Measurements from ENCODE around the gene DPH2.

Gene DPH2

DNA sequence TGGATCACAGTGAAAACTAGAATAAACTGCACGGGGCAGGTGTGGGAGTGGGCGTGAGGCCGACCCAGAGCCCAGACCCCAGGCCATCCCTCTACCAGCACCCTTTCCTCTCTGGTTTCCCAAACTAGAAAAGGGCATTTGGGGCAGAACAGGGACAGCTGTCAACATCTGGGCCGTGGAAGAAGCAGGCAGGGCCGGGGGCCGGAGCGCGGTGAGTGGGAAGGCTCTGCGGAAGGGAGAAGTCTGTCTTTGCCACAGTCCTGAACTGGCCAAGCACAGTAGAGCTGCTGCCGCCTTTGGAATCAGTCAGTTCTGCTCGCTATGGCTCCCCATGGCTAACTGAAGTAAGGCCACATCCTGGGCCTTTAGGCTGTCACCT lies 28.2 kb downstream of the DPH2 start:
- TF ChIP-seq, protein P1, sequence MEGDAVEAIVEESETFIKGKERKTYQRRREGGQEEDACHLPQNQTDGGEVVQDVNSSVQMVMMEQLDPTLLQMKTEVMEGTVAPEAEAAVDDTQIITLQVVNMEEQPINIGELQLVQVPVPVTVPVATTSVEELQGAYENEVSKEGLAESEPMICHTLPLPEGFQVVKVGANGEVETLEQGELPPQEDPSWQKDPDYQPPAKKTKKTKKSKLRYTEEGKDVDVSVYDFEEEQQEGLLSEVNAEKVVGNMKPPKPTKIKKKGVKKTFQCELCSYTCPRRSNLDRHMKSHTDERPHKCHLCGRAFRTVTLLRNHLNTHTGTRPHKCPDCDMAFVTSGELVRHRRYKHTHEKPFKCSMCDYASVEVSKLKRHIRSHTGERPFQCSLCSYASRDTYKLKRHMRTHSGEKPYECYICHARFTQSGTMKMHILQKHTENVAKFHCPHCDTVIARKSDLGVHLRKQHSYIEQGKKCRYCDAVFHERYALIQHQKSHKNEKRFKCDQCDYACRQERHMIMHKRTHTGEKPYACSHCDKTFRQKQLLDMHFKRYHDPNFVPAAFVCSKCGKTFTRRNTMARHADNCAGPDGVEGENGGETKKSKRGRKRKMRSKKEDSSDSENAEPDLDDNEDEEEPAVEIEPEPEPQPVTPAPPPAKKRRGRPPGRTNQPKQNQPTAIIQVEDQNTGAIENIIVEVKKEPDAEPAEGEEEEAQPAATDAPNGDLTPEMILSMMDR (IDR thresholded peaks at IDR 0.05; ENCODE audit: insufficient read depth, low read depth, low read length, missing control alignments), result no peak
- no peak for DNase-seq (ENCODE audit: low read depth)
- H3K4me3 ChIP-seq (ENCODE audit: low read length), result no peak overlapping the region

DNA sequence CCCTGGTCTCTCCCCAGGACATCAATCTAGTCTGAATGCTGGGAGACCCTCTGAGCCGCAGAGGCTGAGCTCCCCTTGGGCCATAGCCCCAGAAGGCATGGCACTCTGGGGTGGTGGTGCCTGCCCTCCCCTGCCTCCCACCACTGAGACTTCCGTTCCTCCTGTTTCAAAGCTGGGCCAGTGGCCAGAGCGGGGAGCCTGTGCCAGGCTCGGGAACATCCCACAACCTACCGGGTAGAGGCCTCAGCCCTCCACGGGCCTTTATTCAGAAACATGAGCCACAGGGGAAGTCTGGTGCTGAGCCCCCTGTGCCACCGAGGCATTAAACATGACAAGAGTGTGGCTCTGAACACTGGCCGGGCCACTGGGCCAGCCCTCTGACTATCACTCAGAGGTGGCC lies 29.6 kb downstream of the DPH2 start:
- TF ChIP-seq, protein P1 (IDR thresholded peaks at IDR 0.05; ENCODE audit: insufficient read depth, low read depth, low read length, missing control alignments), result no peak
- DNase-seq (ENCODE audit: low read depth), result no peak
- no peak overlapping the region for H3K4me3 ChIP-seq (ENCODE audit: low read length)

DNA sequence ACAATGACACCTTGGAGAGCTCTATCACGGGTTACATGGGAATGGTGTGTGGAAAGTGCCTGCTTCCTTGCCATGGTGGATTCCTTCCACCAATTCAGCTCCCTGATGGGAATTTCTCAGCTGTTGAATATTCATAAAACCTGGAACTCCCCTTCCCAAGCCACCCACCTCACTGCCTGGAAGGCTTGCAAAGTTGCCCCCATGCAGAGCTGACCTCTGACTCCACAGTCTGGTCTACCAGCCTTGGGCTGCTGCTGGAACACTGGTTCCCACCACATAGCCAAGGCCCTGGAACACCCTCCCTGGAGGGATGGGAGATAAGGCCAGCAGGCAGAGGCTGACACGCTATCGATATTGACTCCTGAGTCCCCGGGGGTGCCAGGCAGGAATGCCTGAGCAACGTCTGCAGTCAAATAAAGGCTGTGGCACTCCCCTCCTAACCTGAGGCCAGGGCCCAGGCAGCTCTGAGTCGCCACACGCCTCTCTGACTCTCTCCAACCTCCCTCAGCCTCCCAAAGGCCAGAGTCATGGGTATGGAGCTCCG lies 30.4 kb downstream of the DPH2 start:
- no peak for DNase-seq (ENCODE audit: low read depth)
- TF ChIP-seq, protein P1 (IDR thresholded peaks at IDR 0.05; ENCODE audit: insufficient read depth, low read depth, low read length, missing control alignments), result no peak
- no peak overlapping the region for H3K4me3 ChIP-seq (ENCODE audit: low read length)

DNA sequence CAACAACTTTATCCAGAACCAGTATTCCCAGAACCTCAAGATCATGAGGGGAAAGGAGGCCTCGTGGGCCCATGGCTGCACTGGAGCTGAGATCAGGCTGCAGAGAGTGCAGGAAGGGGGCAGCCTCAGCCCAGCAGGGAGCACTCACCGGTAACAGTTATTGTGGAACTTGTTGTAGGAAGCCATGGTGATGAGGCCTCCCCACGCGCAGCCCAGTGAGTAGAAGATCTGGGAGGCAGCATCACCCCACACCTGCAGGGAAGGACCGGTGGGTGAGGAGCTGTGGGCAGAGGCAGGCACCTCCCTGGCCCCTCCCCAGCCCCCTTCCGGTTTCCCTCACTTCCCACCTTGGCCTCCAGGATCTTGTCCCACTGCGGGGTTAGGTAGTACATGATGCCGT lies 32.4 kb downstream of the DPH2 start:
- DNase-seq (ENCODE audit: low read depth), result no peak
- TF ChIP-seq, protein P1 (IDR thresholded peaks at IDR 0.05; ENCODE audit: insufficient read depth, low read depth, low read length, missing control alignments), result no peak
- H3K4me3 ChIP-seq (ENCODE audit: low read length), result no peak overlapping the region

DNA sequence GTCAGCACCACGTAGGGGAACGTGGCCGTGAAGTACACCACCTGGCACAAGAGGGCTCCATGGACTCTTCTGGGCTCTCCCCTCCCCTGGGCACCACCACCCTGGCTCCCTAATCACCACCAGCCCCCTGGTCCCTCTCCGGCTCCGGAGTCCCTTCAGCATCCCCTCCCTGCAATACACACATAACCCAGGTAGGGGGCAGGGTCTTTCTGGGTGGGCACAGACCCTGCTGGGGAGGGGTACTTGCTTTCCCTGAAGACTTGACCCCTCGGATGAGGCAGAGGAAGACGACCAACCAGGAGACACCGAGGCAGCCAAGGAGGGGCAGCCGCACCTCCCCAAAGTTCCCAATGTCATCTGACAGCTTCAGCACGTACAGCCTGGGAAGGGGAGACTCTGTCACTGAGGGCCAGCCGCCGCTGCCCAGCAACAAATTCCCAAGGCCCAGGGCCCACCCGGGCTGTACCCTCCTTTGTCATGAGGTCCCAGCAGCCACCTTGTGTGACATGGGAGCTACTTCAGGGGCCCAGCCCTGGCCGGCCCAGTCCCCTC lies 32.9 kb downstream of the DPH2 start:
- no peak for DNase-seq (ENCODE audit: low read depth)
- H3K4me3 ChIP-seq (ENCODE audit: low read length), result no peak overlapping the region
- TF ChIP-seq, protein P1 (IDR thresholded peaks at IDR 0.05; ENCODE audit: insufficient read depth, low read depth, low read length, missing control alignments), result peak; percentile 23

DNA sequence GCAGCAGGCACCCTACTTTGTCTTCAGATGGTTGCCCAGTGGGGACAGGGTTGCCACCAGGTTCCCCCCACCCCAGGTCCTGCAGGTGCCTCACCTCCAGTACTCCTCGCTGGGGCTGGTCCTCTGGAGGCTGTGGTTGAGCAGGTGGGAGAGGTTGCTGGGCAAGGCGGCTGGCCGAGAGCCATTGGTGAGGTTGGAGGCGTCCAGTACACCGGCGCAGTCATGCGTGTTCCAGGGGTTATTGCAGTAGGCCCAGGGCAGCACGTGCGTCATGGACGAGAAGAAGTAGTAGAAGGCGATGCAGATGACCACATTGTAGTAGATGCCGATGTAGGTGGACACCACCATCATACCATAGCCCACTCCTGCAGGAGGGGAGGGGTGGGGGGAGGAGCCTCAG lies 38.4 kb downstream of the DPH2 start:
- DNase-seq (ENCODE audit: low read depth), result no peak
- TF ChIP-seq, protein P1 (IDR thresholded peaks at IDR 0.05; ENCODE audit: insufficient read depth, low read depth, low read length, missing control alignments), result no peak

DNA sequence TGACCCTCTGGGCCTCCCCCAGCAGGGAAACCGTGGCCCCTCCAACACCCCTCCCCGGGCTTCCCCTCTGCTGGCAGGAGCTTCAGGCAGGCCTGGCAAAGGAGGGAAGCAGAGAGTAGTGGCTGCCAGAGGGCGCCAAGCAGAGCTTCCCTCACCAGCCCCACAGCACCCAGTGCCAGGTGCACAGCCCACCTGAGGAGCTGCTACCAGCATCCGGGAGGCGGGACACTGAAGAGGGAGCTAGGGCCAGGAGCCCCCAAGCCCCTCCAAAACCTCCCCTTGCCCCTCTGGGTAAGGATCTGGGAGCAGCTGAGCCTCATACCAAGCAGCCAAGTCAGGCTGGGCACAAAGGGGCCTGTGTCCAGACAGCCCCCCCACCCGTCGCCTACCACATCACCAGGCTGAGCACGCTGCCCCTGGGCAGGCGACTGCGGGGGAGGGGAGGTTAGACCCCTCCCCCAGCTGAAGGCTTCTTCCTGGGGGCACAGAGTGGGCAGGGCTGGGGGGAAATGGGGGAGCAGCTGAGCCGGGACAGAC lies 41.2 kb downstream of the DPH2 start:
- H3K4me3 ChIP-seq (ENCODE audit: low read length), result no peak overlapping the region
- TF ChIP-seq, protein P1 (IDR thresholded peaks at IDR 0.05; ENCODE audit: insufficient read depth, low read depth, low read length, missing control alignments), result no peak
- DNase-seq (ENCODE audit: low read depth), result no peak

More for the DNA sequence above, 38.4 kb downstream of the DPH2 start:
- H3K4me3 ChIP-seq (ENCODE audit: low read length), result no peak overlapping the region

Measured in epithelial cell of esophagus (primary cell).